Measurements from ENCODE around the gene MYH3. TPM values are rescaled to one million over a fixed set of nuclear protein-coding genes. Genes with fewer than 3 reads are reported as not detected.
A peak's percentile ranks its signal among the peaks of the same experiment; 100 is the strongest.
"Not testable (repeated sequence)": the region's sequence is repeated elsewhere in the genome, so short reads cannot be mapped to it uniquely, and the experiment has no call there.

MYH3 gene
- total and polyA plus RNA-seq, 2 donors from 2014 or later: 2.5 to 2.9 TPM

- H3K36me3 ChIP-seq (ENCODE audit: control insufficient read depth in 2 of 3, insufficient read depth in 3 of 3, low read length in 3 of 3): peaks cover 0 to 4% (median 1%) of the 10 kb centered on the region in 3 donors
- FAIRE-seq (no peak), DNase-seq (no peak)
- no peak overlapping the region for H3K4me3 ChIP-seq (ENCODE audit: low read length in 3 of 3)
- H3K27ac ChIP-seq (ENCODE audit: low read depth in 2 of 2, low read length in 2 of 2): no peak overlapping the region
- TF ChIP-seq, protein P1, sequence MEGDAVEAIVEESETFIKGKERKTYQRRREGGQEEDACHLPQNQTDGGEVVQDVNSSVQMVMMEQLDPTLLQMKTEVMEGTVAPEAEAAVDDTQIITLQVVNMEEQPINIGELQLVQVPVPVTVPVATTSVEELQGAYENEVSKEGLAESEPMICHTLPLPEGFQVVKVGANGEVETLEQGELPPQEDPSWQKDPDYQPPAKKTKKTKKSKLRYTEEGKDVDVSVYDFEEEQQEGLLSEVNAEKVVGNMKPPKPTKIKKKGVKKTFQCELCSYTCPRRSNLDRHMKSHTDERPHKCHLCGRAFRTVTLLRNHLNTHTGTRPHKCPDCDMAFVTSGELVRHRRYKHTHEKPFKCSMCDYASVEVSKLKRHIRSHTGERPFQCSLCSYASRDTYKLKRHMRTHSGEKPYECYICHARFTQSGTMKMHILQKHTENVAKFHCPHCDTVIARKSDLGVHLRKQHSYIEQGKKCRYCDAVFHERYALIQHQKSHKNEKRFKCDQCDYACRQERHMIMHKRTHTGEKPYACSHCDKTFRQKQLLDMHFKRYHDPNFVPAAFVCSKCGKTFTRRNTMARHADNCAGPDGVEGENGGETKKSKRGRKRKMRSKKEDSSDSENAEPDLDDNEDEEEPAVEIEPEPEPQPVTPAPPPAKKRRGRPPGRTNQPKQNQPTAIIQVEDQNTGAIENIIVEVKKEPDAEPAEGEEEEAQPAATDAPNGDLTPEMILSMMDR (IDR thresholded peaks at IDR 0.05; ENCODE audit: borderline replicate concordance, extremely low read depth, insufficient read depth): no peak
- intact Hi-C loops (cut with DNase I): no loop called here
- H3K9ac ChIP-seq (ENCODE audit: low read length in 3 of 3): no peak overlapping the region
- H3K27me3 ChIP-seq (ENCODE audit: control insufficient read depth, insufficient read depth, low read length): no peaks in the 10 kb centered on the region
- no peaks in the 10 kb centered on the region for H3K9me3 ChIP-seq (ENCODE audit: control insufficient read depth in 2 of 3, insufficient read depth in 1 of 3, low read length in 3 of 3)
- H3K4me1 ChIP-seq (ENCODE audit: control insufficient read depth in 2 of 3, insufficient read depth in 2 of 3, low read depth in 1 of 3, low read length in 3 of 3): peaks cover 0 to 12% (median 10%) of the 10 kb centered on the region in 3 donors
Measured at GRCh38 chr17:10699856-10700255, 42.7 kb upstream of the MYH3 start.

GRCh38 chr17:10698096-10698818 lies 41.1 kb upstream of the MYH3 start:
- Histone ChIP-seq H3K27me3 (ENCODE audit: control insufficient read depth, insufficient read depth, low read length) (no peaks in the 10 kb centered on the region), H3K4me3 (ENCODE audit: low read length in 3 of 3) (peak overlapping the region; percentile 80 to 95 (median 85)), H3K9me3 (ENCODE audit: control insufficient read depth in 2 of 3, insufficient read depth in 1 of 3, low read length in 3 of 3) (no peaks in the 10 kb centered on the region), H3K9ac (ENCODE audit: low read length in 3 of 3) (peak overlapping the region; percentile 68 to 87 (median 78)), H3K36me3 (ENCODE audit: control insufficient read depth in 2 of 3, insufficient read depth in 3 of 3, low read length in 3 of 3) (peaks cover 0 to 10% (median 7%) of the 10 kb centered on the region in 3 donors), H3K27ac (ENCODE audit: low read depth in 2 of 2, low read length in 2 of 2) (peak overlapping the region; percentile 77 to 91), H3K4me1 (ENCODE audit: control insufficient read depth in 2 of 3, insufficient read depth in 2 of 3, low read depth in 1 of 3, low read length in 3 of 3) (peaks cover 0 to 12% (median 10%) of the 10 kb centered on the region in 3 donors)
- TF ChIP-seq, protein P1 (IDR thresholded peaks at IDR 0.05; ENCODE audit: borderline replicate concordance, extremely low read depth, insufficient read depth): no peak
- FAIRE-seq (no peak), DNase-seq (peak in 1 of 5 donors; percentile 46)
- intact Hi-C loops (cut with DNase I): no loop called here

DNA sequence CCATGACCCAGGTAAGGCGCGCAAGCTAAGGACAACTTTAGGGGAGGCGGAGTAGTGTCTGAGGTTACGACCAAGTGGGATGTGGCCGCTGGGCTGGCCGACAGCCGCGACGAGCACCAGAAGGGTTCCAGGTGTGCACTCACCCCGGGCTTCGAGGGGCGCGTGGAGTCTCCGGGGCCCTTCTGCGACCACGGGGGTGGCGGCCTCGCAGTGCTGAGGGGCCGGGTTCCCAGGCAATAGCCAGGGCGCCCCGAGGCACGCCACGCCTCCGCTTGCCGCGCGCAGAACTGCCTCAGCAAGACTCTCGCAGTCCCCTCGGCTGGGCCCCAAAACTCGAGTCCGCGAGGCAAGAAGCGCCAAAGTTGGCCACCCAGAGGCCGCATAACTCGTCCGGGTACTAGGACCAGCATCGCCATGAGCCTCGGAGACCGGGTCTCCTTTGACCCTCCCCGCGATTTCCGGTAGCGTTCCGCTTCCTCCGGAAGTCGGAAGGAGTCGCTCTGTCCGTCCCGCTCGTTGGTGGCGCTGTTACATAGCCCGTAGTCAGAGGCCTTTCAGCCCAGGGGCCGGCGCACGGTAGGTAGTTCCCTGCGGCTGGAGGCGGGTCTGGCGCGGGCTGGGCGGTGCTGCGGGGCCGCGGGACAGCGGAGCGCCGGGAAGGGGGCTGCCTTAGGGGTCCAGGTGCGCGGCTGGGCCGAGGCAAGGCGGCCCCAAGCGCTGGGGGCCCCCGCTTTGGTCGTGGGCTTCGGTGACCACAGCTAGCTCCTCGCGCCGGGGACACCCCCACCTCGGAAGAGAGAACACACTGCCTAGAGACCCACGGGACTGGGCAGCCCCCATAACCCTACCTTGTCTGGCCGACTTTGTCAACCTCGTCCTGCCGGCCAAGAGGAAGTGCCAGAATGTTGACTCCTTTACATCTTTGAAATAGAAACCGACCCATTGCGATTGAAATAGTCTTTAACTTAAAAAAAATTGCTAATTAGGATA lies 40.3 kb upstream of the MYH3 start, which contains the start of the genes ADPRM and SCO1:
Gene ADPRM (plus strand): TSS at position 503 of the 990 bp plus-strand sequence. CDS start 7,333 bp downstream, outside the sequence.
Gene SCO1 (minus strand): TSS at position 442 of the 990 bp plus-strand sequence. CDS start 26 bp downstream, at position 416.
- peak within 1 kb of the TSS; percentile 77 to 91 for H3K27ac ChIP-seq (ENCODE audit: low read depth in 2 of 2, low read length in 2 of 2)
- FAIRE-seq (no peak), DNase-seq (peak; percentile 96 to 99 (median 98))
- peak within 1 kb of the TSS; percentile 80 to 95 (median 85) for H3K4me3 ChIP-seq (ENCODE audit: low read length in 3 of 3)
- intact Hi-C loops (cut with DNase I): no loop called here
- H3K27me3 ChIP-seq (ENCODE audit: control insufficient read depth, insufficient read depth, low read length): no peaks in the 10 kb centered on the region
- no peaks in the 10 kb centered on the region for H3K9me3 ChIP-seq (ENCODE audit: control insufficient read depth in 2 of 3, insufficient read depth in 1 of 3, low read length in 3 of 3)
- TF ChIP-seq, protein P1 (IDR thresholded peaks at IDR 0.05; ENCODE audit: borderline replicate concordance, extremely low read depth, insufficient read depth): peak; percentile 49
- peaks cover 0 to 12% (median 7%) of the 10 kb centered on the region in 3 donors for H3K4me1 ChIP-seq (ENCODE audit: control insufficient read depth in 2 of 3, insufficient read depth in 2 of 3, low read depth in 1 of 3, low read length in 3 of 3)
- H3K9ac ChIP-seq (ENCODE audit: low read length in 3 of 3): peak within 1 kb of the TSS; percentile 75 to 87 (median 78)
- H3K36me3 ChIP-seq (ENCODE audit: control insufficient read depth in 2 of 3, insufficient read depth in 3 of 3, low read length in 3 of 3): peaks cover 0 to 10% (median 7%) of the 10 kb centered on the region in 3 donors

DNA sequence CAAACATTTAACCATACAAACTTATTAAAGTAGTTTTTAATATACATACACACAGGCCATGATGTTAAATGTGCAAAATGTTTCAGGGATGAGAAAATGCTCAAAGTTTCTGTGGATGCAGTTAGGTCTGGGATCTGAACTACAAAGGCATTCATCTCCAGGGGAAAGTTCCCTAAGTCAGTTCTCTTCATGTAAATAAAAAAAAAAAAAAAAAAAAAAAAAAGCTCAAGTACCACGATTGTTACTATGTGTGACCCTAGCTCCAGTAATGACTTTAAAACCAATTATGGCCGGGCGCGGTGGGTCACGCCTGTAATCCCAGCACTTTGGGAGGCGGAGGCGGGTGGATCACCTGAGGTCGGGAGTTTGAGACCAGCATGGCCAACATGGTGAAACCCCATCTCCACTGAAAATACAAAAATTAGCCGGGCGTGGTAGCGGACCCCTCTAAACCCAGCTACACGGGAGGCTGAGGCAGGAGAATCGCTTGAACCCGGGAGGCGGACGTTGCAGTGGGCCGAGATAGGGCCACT lies 38.8 kb upstream of the MYH3 start:
- H3K27ac ChIP-seq (ENCODE audit: low read depth in 2 of 2, low read length in 2 of 2); DNase-seq; intact Hi-C loops (cut with DNase I); H3K9me3 ChIP-seq (ENCODE audit: control insufficient read depth in 2 of 3, insufficient read depth in 1 of 3, low read length in 3 of 3); H3K27me3 ChIP-seq (ENCODE audit: control insufficient read depth, insufficient read depth, low read length); FAIRE-seq; H3K9ac ChIP-seq (ENCODE audit: low read length in 3 of 3): not testable (repeated sequence)
- Histone ChIP-seq H3K4me1 (ENCODE audit: control insufficient read depth in 2 of 3, insufficient read depth in 2 of 3, low read depth in 1 of 3, low read length in 3 of 3) (peaks cover 0 to 12% (median 7%) of the 10 kb centered on the region in 3 donors), H3K4me3 (ENCODE audit: low read length in 3 of 3) (peak overlapping the region in 2 of 3 donors; percentile 80 to 95), H3K36me3 (ENCODE audit: control insufficient read depth in 2 of 3, insufficient read depth in 3 of 3, low read length in 3 of 3) (peaks cover 2 to 22% (median 12%) of the 10 kb centered on the region in 3 donors)

All from kidney (tissue), 14 donors.